Adrenal gland (tissue), 5 donors: ENCODE measurements around the gene SEZ6L2.
A peak's percentile ranks its signal among the peaks of the same experiment; 100 is the strongest.

Experiments
- POLR2A ChIP-seq, 2 donors: fragments of 450-650 bp; IDR thresholded peaks; one replicate each; pipeline ENCODE4 v1.6.1; 2017; ENCODE audit warnings: antibody characterized with exemption in 2 of 2, mild to moderate bottlenecking in 2 of 2, moderate library complexity in 1 of 2
- TF ChIP-seq, protein P1 (sequence below), 6 experiments: fragments of 450-650 bp in 4 of 6; fragments of 200-600 bp in 2 of 6; sonication (generic) in 1 of 6; IDR thresholded peaks; 1 replicate in 5 of 6; 2 replicates in 1 of 6; pipeline versions ENCODE4 v1.5.1 to v1.8.0; 2016 to 2021; ENCODE audit warnings: antibody characterized with exemption in 6 of 6, mild to moderate bottlenecking in 2 of 6, moderate library complexity in 1 of 6
- donor health status: DM: no; HTN: no; CAD: no.

DNA sequence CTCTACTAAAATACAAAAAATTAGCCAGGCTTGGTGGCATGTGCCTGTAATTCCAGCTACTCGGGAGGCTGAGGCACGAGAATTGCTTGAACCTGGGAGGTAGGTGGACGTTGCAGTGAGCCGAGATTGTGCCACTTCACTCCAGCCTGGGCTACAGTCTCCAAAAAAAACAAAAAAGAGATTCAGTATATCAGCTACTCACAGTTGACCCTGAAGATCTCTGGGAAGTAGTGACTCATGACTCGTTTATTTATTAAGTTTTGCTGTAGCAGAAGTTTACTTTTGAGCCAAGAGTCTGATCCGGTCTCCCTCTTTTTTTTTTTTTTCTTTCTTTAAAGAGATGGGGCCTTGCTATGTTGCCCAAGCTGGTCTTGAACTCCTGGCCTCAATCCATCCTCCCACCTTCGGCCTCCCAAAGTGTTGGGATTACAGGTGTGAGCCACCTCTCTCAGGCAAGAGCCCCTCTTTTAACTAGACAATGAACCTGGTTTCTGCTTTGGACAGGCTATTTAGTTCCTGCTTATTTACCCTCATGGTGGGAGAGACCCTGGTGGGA lies 74.7 kb downstream of the SEZ6L2 start:
- TF ChIP-seq, protein P1, sequence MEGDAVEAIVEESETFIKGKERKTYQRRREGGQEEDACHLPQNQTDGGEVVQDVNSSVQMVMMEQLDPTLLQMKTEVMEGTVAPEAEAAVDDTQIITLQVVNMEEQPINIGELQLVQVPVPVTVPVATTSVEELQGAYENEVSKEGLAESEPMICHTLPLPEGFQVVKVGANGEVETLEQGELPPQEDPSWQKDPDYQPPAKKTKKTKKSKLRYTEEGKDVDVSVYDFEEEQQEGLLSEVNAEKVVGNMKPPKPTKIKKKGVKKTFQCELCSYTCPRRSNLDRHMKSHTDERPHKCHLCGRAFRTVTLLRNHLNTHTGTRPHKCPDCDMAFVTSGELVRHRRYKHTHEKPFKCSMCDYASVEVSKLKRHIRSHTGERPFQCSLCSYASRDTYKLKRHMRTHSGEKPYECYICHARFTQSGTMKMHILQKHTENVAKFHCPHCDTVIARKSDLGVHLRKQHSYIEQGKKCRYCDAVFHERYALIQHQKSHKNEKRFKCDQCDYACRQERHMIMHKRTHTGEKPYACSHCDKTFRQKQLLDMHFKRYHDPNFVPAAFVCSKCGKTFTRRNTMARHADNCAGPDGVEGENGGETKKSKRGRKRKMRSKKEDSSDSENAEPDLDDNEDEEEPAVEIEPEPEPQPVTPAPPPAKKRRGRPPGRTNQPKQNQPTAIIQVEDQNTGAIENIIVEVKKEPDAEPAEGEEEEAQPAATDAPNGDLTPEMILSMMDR (IDR thresholded peaks at IDR 0.05), result no peak
- peak in 1 of 2 donors; percentile 90 for TF ChIP-seq POLR2A (IDR thresholded peaks at IDR 0.05)
